Astrocyte (in vitro differentiated cells and primary cell): ENCODE data around the gene KRT5. TPM values are rescaled to one million over a fixed set of nuclear protein-coding genes. Genes with fewer than 3 reads are reported as not detected.

Source experiments
- DNase-seq: peaks from one replicate; pipeline ENCODE4 v3.0.0-alpha.2; 2010; ENCODE audit warnings: low read depth
- FAIRE-seq: peaks from 2 replicates; lab custom pipeline; 2011; peaks lifted over from hg19 to GRCh38; lab: Jason Lieb, UNC
- H2AFZ ChIP-seq: 2 replicates; pipeline ENCODE4 v1.6.0; 2012; ENCODE audit warnings: low read depth, low read length, inconsistent platforms
- H3K27ac ChIP-seq: 2 replicates; pipeline ENCODE4 v1.5.1; 2011; ENCODE audit warnings: low read depth, low read length, inconsistent platforms
- H3K27me3 ChIP-seq: 2 replicates; pipeline ENCODE4 v1.6.0; 2011; ENCODE audit warnings: low read length, inconsistent platforms; ENCODE audit not compliant: insufficient read depth
- H3K36me3 ChIP-seq: 2 replicates; pipeline ENCODE4 v1.5.1; 2011; ENCODE audit warnings: low read length, inconsistent platforms; ENCODE audit not compliant: insufficient read depth
- H3K4me1 ChIP-seq: 2 replicates; pipeline ENCODE4 v1.5.1; 2011; ENCODE audit warnings: low read length, inconsistent platforms; ENCODE audit not compliant: insufficient read depth
- H3K4me2 ChIP-seq: 2 replicates; pipeline ENCODE4 v1.6.0; 2012; ENCODE audit warnings: low read length, inconsistent platforms
- H3K4me3 ChIP-seq: 2 replicates; pipeline ENCODE4 v1.5.1; 2011; ENCODE audit warnings: low read depth, mild to moderate bottlenecking, low read length, inconsistent platforms; ENCODE audit not compliant: insufficient read depth
- H3K79me2 ChIP-seq: 2 replicates; pipeline ENCODE4 v1.6.0; 2012; ENCODE audit warnings: mild to moderate bottlenecking, low read length, inconsistent platforms; ENCODE audit not compliant: insufficient read depth
- H3K9ac ChIP-seq: 2 replicates; pipeline ENCODE4 v1.6.0; 2012; ENCODE audit warnings: mild to moderate bottlenecking, low read length, inconsistent platforms
- H3K9me3 ChIP-seq: 2 replicates; pipeline ENCODE4 v1.5.1; 2012; ENCODE audit warnings: low read depth, mild to moderate bottlenecking, low read length, inconsistent platforms; ENCODE audit not compliant: insufficient read depth
- H4K20me1 ChIP-seq: 2 replicates; pipeline ENCODE4 v1.6.0; 2012; ENCODE audit warnings: low read length, inconsistent platforms; ENCODE audit not compliant: insufficient read depth
- H3K27ac Mint-ChIP-seq: one replicate; pipeline ENCODE4 v1.8.0; 2021; ENCODE audit warnings: mild to moderate bottlenecking, mixed read lengths; ENCODE audit not compliant: unreplicated experiment
- H3K27me3 Mint-ChIP-seq: one replicate; pipeline ENCODE4 v1.8.0; 2021; ENCODE audit warnings: low read depth, mixed read lengths; ENCODE audit not compliant: unreplicated experiment
- H3K36me3 Mint-ChIP-seq: one replicate; pipeline ENCODE4 v1.8.0; 2021; ENCODE audit warnings: low read depth, mixed read lengths; ENCODE audit not compliant: unreplicated experiment
- H3K4me1 Mint-ChIP-seq: one replicate; pipeline ENCODE4 v1.8.0; 2021; ENCODE audit warnings: low read depth, mixed read lengths; ENCODE audit not compliant: unreplicated experiment
- H3K4me3 Mint-ChIP-seq: one replicate; pipeline ENCODE4 v1.8.0; 2021; ENCODE audit warnings: mild to moderate bottlenecking, moderate library complexity, mixed read lengths; ENCODE audit not compliant: unreplicated experiment
- H3K9me3 Mint-ChIP-seq: one replicate; pipeline ENCODE4 v1.8.0; 2021; ENCODE audit warnings: mild to moderate bottlenecking, mixed read lengths; ENCODE audit not compliant: unreplicated experiment
- CTCF ChIP-seq: IDR thresholded peaks from 2 replicates; pipeline ENCODE4 v1.5.1; 2011; ENCODE audit warnings: low read depth, mild to moderate bottlenecking, inconsistent platforms, low read length, moderate library complexity; ENCODE audit not compliant: insufficient read depth
- EZH2 ChIP-seq: IDR thresholded peaks from 2 replicates; pipeline ENCODE4 v1.6.1; 2012; ENCODE audit warnings: mild to moderate bottlenecking, low read length, inconsistent platforms; ENCODE audit not compliant: insufficient read depth
- total RNA-seq: library from RNA; stranded (reverse); gene quantifications from 2 replicates; pipeline ENCODE4 v1.2.1, GENCODE V29; 2021

Gene KRT5
- total RNA-seq, 1 donor from 2014 or later = 0.25 TPM

DNA sequence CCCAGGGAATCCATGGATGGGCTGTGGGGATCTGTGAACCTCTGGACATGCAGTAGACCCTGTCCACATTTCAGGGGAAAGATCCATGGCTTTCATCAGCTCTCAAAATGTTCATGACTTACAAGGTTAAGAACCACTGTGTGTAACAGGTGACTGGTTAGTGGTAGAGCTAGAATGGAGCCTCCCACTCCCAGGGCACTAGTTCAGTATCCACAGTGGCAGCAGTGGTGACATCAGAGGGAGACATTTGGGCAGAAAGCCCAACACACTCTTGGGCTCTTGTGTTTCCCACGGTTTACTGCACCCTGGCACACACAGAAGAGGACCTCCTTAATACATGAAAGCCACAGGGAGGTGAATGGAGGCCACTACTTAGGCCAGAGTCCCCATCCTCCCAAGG is 44.4 kb upstream of the KRT5 start:
- Mint-ChIP-seq H3K4me3 (no peak overlapping the region), H3K36me3 (no peaks in the 10 kb centered on the region), H3K27me3 (peaks cover 72% of the 10 kb centered on the region), H3K4me1 (no peaks in the 10 kb centered on the region), H3K9me3 (peaks cover 3% of the 10 kb centered on the region), H3K27ac (no peak overlapping the region)
- Histone ChIP-seq H3K9me3 (no peaks in the 10 kb centered on the region), H3K27me3 (peaks cover 39% of the 10 kb centered on the region), H4K20me1 (no peaks in the 10 kb centered on the region), H3K36me3 (no peaks in the 10 kb centered on the region), H3K27ac (no peak overlapping the region), H2AFZ (no peak overlapping the region), H3K4me3 (no peak overlapping the region), H3K9ac (no peak overlapping the region), H3K4me1 (no peaks in the 10 kb centered on the region), H3K4me2 (no peak overlapping the region), H3K79me2 (no peaks in the 10 kb centered on the region)
- no peak for DNase-seq
- FAIRE-seq = no peak
- no peak for TF ChIP-seq EZH2
- no peak for TF ChIP-seq CTCF

- TF ChIP-seq CTCF = peak; percentile 8
- no peak for TF ChIP-seq EZH2
- no peak for DNase-seq
- H3K27me3 Mint-ChIP-seq = peaks cover 76% of the 10 kb centered on the region
Measured at GRCh38 chr12:52561880-52562449, 41.8 kb upstream of the KRT5 start.

GRCh38 chr12:52559979-52560378 is 39.8 kb upstream of the KRT5 start:
- Mint-ChIP-seq H3K27ac (no peak overlapping the region), H3K4me1 (no peaks in the 10 kb centered on the region), H3K4me3 (no peak overlapping the region), H3K36me3 (peaks cover 2% of the 10 kb centered on the region), H3K27me3 (peaks cover 73% of the 10 kb centered on the region), H3K9me3 (peaks cover 3% of the 10 kb centered on the region)
- Histone ChIP-seq H3K4me1 (no peaks in the 10 kb centered on the region), H3K27ac (no peak overlapping the region), H3K4me3 (no peak overlapping the region), H3K27me3 (peaks cover 22% of the 10 kb centered on the region), H3K9me3 (no peaks in the 10 kb centered on the region), H3K36me3 (no peaks in the 10 kb centered on the region), H3K79me2 (no peaks in the 10 kb centered on the region), H3K9ac (no peak overlapping the region), H4K20me1 (no peaks in the 10 kb centered on the region), H3K4me2 (no peak overlapping the region), H2AFZ (no peak overlapping the region)
- no peak for DNase-seq
- FAIRE-seq = no peak
- TF ChIP-seq EZH2 (no peak), CTCF (no peak)

More at GRCh38 chr12:52561880-52562449, 41.8 kb upstream of the KRT5 start:
- no peaks in the 10 kb centered on the region for H3K36me3 Mint-ChIP-seq
- FAIRE-seq = no peak
- Histone ChIP-seq H3K4me1 (no peaks in the 10 kb centered on the region), H3K27me3 (peaks cover 33% of the 10 kb centered on the region), H2AFZ (no peak overlapping the region), H3K9ac (no peak overlapping the region), H3K27ac (no peak overlapping the region), H4K20me1 (no peaks in the 10 kb centered on the region), H3K9me3 (no peaks in the 10 kb centered on the region), H3K36me3 (no peaks in the 10 kb centered on the region), H3K79me2 (no peaks in the 10 kb centered on the region), H3K4me3 (no peak overlapping the region), H3K4me2 (no peak overlapping the region)
- no peak overlapping the region for H3K27ac Mint-ChIP-seq
- no peaks in the 10 kb centered on the region for H3K4me1 Mint-ChIP-seq
- H3K4me3 Mint-ChIP-seq = no peak overlapping the region
- peaks cover 3% of the 10 kb centered on the region for H3K9me3 Mint-ChIP-seq
